Neural cell (in vitro differentiated cells): ENCODE results near the gene SLC24A1. TPM values are rescaled to one million over a fixed set of nuclear protein-coding genes. Genes with fewer than 3 reads are reported as not detected.

ENCODE experiments used
- H2AFZ ChIP-seq: fragments of 200-600, 300-800 bp; sonication (generic), shearing (Covaris generic); 2 replicates; pipeline ENCODE4 v1.6.0; 2014; ENCODE audit warnings: low read depth, mild to moderate bottlenecking, antibody characterized with exemption, low read length, moderate library complexity
- H3F3A ChIP-seq: fragments of 200-600 bp; shearing (Covaris generic); 2 replicates; pipeline ENCODE4 v1.6.1; 2016; ENCODE audit warnings: mild to moderate bottlenecking, moderate library complexity, mixed read lengths, antibody characterized with exemption, low read length; ENCODE audit not compliant: insufficient read depth, poor library complexity, severe bottlenecking
- H3K27ac ChIP-seq: fragments of 200-600, 300-800 bp; sonication (generic), shearing (Covaris generic); 2 replicates; pipeline ENCODE4 v1.5.1; 2014; ENCODE audit warnings: mild to moderate bottlenecking, low read length, moderate library complexity
- H3K27me3 ChIP-seq: fragments of 300-800, 200-600 bp; sonication (generic), shearing (Covaris generic); 2 replicates; pipeline ENCODE4 v1.6.0; 2014; ENCODE audit warnings: mild to moderate bottlenecking, low read depth, low read length, moderate library complexity; ENCODE audit not compliant: insufficient read depth
- H3K36me3 ChIP-seq: fragments of 300-800, 200-600 bp; sonication (generic), shearing (Covaris generic); 2 replicates; pipeline ENCODE4 v1.5.1; 2014; ENCODE audit warnings: mild to moderate bottlenecking, antibody characterized with exemption, low read length, moderate library complexity; ENCODE audit not compliant: insufficient read depth
- H3K4me2 ChIP-seq: fragments of 300-800, 200-600 bp; sonication (generic), shearing (Covaris generic); 2 replicates; pipeline ENCODE4 v1.6.0; 2014; ENCODE audit warnings: mild to moderate bottlenecking, low read length
- H3K4me3 ChIP-seq: fragments of 300-800, 200-600 bp; sonication (generic), shearing (Covaris generic); 2 replicates; pipeline ENCODE4 v1.5.1; 2014; ENCODE audit warnings: mild to moderate bottlenecking, low read length, moderate library complexity
- H3K79me2 ChIP-seq: fragments of 200-600 bp; shearing (Covaris generic); replicated peaks from 2 replicates; pipeline ENCODE4 v1.6.0; 2014; ENCODE audit warnings: mild to moderate bottlenecking, low read length, moderate library complexity; ENCODE audit not compliant: insufficient read depth
- H3K9ac ChIP-seq: fragments of 300-800, 200-600 bp; sonication (generic), shearing (Covaris generic); 2 replicates; pipeline ENCODE4 v1.6.1; 2016; ENCODE audit warnings: mild to moderate bottlenecking, low read length, mixed read lengths
- H3K9me2 ChIP-seq: fragments of 200-600 bp; shearing (Covaris generic); 2 replicates; pipeline ENCODE4 v1.6.1; 2016; ENCODE audit warnings: mild to moderate bottlenecking, low read length, mixed read lengths; ENCODE audit not compliant: insufficient read depth
- H3K9me3 ChIP-seq: fragments of 200-600, 300-800 bp; sonication (generic), shearing (Covaris generic); 2 replicates; pipeline ENCODE4 v1.6.1; 2016; ENCODE audit warnings: mild to moderate bottlenecking, mixed run types, low read length, moderate library complexity, mixed read lengths
- H4K20me1 ChIP-seq: fragments of 200-600 bp; shearing (Covaris generic); 2 replicates; pipeline ENCODE4 v1.6.1; 2016; ENCODE audit warnings: mild to moderate bottlenecking, mixed run types; ENCODE audit not compliant: insufficient read depth
- CTCF ChIP-seq: fragments of 450-650 bp; IDR thresholded peaks from 2 replicates; pipeline ENCODE4 v1.5.1; 2014; ENCODE audit warnings: antibody characterized with exemption, mild to moderate bottlenecking, moderate library complexity; ENCODE audit not compliant: poor library complexity, severe bottlenecking
- EP300 ChIP-seq: fragments of 450-650 bp; conservative IDR thresholded peaks from 2 replicates; pipeline ENCODE4 v1.6.1; 2014; ENCODE audit warnings: antibody characterized with exemption, mild to moderate bottlenecking, moderate library complexity; ENCODE audit not compliant: poor library complexity, severe bottlenecking
- EZH2 ChIP-seq: fragments of 200-600, 300-800 bp; shearing (Covaris generic), sonication (generic); IDR thresholded peaks from 2 replicates; pipeline ENCODE4 v1.6.1; 2014; ENCODE audit warnings: antibody characterized with exemption, low read length, borderline replicate concordance, mild to moderate bottlenecking; ENCODE audit not compliant: insufficient read depth, poor library complexity, severe bottlenecking
- MXI1 ChIP-seq: fragments of 450-650 bp; conservative IDR thresholded peaks from 2 replicates; pipeline ENCODE4 v1.6.1; 2014; ENCODE audit warnings: antibody characterized with exemption, mild to moderate bottlenecking; ENCODE audit not compliant: poor library complexity, severe bottlenecking
- POLR2AphosphoS5 ChIP-seq: IDR thresholded peaks from 2 replicates; pipeline ENCODE4 v1.6.1; 2012
- RAD21 ChIP-seq: fragments of 450-650 bp; conservative IDR thresholded peaks from 2 replicates; pipeline ENCODE4 v1.6.1; 2014; ENCODE audit warnings: antibody characterized with exemption, mild to moderate bottlenecking, moderate library complexity
- REST ChIP-seq: IDR thresholded peaks from 2 replicates; pipeline ENCODE4 v1.6.1; 2012; ENCODE audit warnings: borderline replicate concordance
- SMC3 ChIP-seq: fragments of 450-650 bp; conservative IDR thresholded peaks from 2 replicates; pipeline ENCODE4 v1.6.1; 2014; ENCODE audit warnings: antibody characterized with exemption, mild to moderate bottlenecking, moderate library complexity; ENCODE audit not compliant: poor library complexity
- TAF1 ChIP-seq: IDR thresholded peaks from 2 replicates; pipeline ENCODE4 v1.6.1; 2012; ENCODE audit warnings: low read depth
- polyA plus RNA-seq: library from polyadenylated mRNA; depleted of rRNA; stranded (reverse); fragments of >200 nt; gene quantifications from 2 replicates; pipeline ENCODE4 v1.2.3, GENCODE V29; 2014

The SLC24A1 gene
- polyA plus RNA-seq, 1 donor from 2014 or later, result 0.72 TPM

GRCh38 chr15:65639509-65639908, 17.8 kb downstream of the SLC24A1 start:
- H3K79me2 ChIP-seq, result no peaks in the 10 kb centered on the region
- no peaks in the 10 kb centered on the region for H3F3A ChIP-seq
- no peak overlapping the region for H3K9ac ChIP-seq
- H3K27me3 ChIP-seq, result no peaks in the 10 kb centered on the region
- TF ChIP-seq REST, result no peak
- no peak for TF ChIP-seq POLR2AphosphoS5
- no peak for TF ChIP-seq MXI1
- TF ChIP-seq RAD21, result no peak
- TF ChIP-seq TAF1, result no peak
- TF ChIP-seq CTCF, result no peak
- TF ChIP-seq EZH2, result no peak
- H3K27ac ChIP-seq, result no peak overlapping the region
- H4K20me1 ChIP-seq, result no peaks in the 10 kb centered on the region
- no peaks in the 10 kb centered on the region for H3K36me3 ChIP-seq
- no peaks in the 10 kb centered on the region for H3K9me2 ChIP-seq
- H3K4me2 ChIP-seq, result no peak overlapping the region
- no peaks in the 10 kb centered on the region for H3K9me3 ChIP-seq
- H2AFZ ChIP-seq, result no peak overlapping the region
- no peak overlapping the region for H3K4me3 ChIP-seq

- no peak overlapping the region for H3K27ac ChIP-seq
- no peak overlapping the region for H2AFZ ChIP-seq
- no peaks in the 10 kb centered on the region for H4K20me1 ChIP-seq
- TF ChIP-seq REST (no peak), EP300 (no peak), MXI1 (no peak), TAF1 (no peak), SMC3 (no peak), POLR2AphosphoS5 (no peak), CTCF (no peak), EZH2 (no peak), RAD21 (no peak)
- no peaks in the 10 kb centered on the region for H3K79me2 ChIP-seq
- no peaks in the 10 kb centered on the region for H3F3A ChIP-seq
- no peaks in the 10 kb centered on the region for H3K36me3 ChIP-seq
- H3K4me2 ChIP-seq, result no peak overlapping the region
- no peak overlapping the region for H3K4me3 ChIP-seq
- H3K9ac ChIP-seq, result no peak overlapping the region
- H3K9me3 ChIP-seq, result no peaks in the 10 kb centered on the region
- no peaks in the 10 kb centered on the region for H3K27me3 ChIP-seq
- no peaks in the 10 kb centered on the region for H3K9me2 ChIP-seq
Measured at GRCh38 chr15:65641768-65642475, 20.2 kb downstream of the SLC24A1 start.
